Mesodermal cell (in vitro differentiated cells): ENCODE results near the gene STIP1. TPM values are rescaled to one million over a fixed set of nuclear protein-coding genes. Genes with fewer than 3 reads are reported as not detected.

Experiments used
- H3K27ac ChIP-seq: 2 replicates; pipeline ENCODE4 v1.7.0; 2013; ENCODE audit warnings: mild to moderate bottlenecking, low read depth, low read length, moderate library complexity; ENCODE audit not compliant: severe bottlenecking
- H3K36me3 ChIP-seq: 2 replicates; pipeline ENCODE4 v1.7.1; 2013; ENCODE audit warnings: mild to moderate bottlenecking, low read length, moderate library complexity; ENCODE audit not compliant: control insufficient read depth, insufficient read depth
- H3K4me1 ChIP-seq: one replicate; pipeline ENCODE4 v1.7.1; 2013; ENCODE audit warnings: mild to moderate bottlenecking, low read length; ENCODE audit not compliant: insufficient read depth, control insufficient read depth, poor library complexity, severe bottlenecking
- H3K4me3 ChIP-seq: 2 replicates; pipeline ENCODE4 v1.7.0; 2013; ENCODE audit warnings: low read length, control low read depth, mild to moderate bottlenecking; ENCODE audit not compliant: insufficient read depth, poor library complexity, severe bottlenecking; ENCODE audit errors: extremely low read depth
- H3K9me3 ChIP-seq: 2 replicates; pipeline ENCODE4 v1.7.1; 2013; ENCODE audit warnings: mild to moderate bottlenecking, low read length, moderate library complexity; ENCODE audit not compliant: control insufficient read depth
- WGBS, 2 experiments: methylation state at CpG; one replicate each; pipeline ENCODE4 v1.1.5; 2013; ENCODE audit warnings: missing lambda C conversion rate in 2 of 2; ENCODE audit not compliant: insufficient coverage in 2 of 2; 5-methylcytosine and 5-hydroxymethylcytosine counted together
- polyA plus RNA-seq, 2 experiments: library from polyadenylated mRNA; stranded (reverse); fragments of 50-300 nt; gene quantifications; one replicate each; pipeline ENCODE4 v1.2.3, GENCODE V29; 2013

The STIP1 gene
- 235 TPM for polyA plus RNA-seq (2013, experiment 1 of 2)
- polyA plus RNA-seq (2013, experiment 2 of 2): 216 TPM

- H3K36me3 ChIP-seq: peaks cover 29% of the 10 kb centered on the region
- H3K27ac ChIP-seq: peak within 1 kb of the TSS; percentile 95
- H3K9me3 ChIP-seq: no peaks in the 10 kb centered on the region
- H3K4me3 ChIP-seq: peak within 1 kb of the TSS; percentile 64
- H3K4me1 ChIP-seq: peaks cover 15% of the 10 kb centered on the region
- WGBS, 2 experiments: 1% methylated on average over 46 to 50 of the region's 74 CpGs
Measured at GRCh38 chr11:64185693-64186491, at the start of gene STIP1. TSS of gene STIP1 (plus strand) at chr11:64186171. CDS start at chr11:64186262, 91 bp downstream.

GRCh38 chr11:64136765-64137441, 49.1 kb upstream of the STIP1 start:
- Histone ChIP-seq H3K9me3 (no peaks in the 10 kb centered on the region), H3K27ac (no peak overlapping the region), H3K4me1 (peaks cover 13% of the 10 kb centered on the region), H3K4me3 (no peak overlapping the region), H3K36me3 (no peaks in the 10 kb centered on the region)
- 60 to 71% methylated on average over 14 to 15 of the region's 17 CpGs for WGBS, 2 experiments

- H3K36me3 ChIP-seq: no peaks in the 10 kb centered on the region
- WGBS, 2 experiments: 84 to 85% methylated on average over 8 to 16 of the region's 16 CpGs
- H3K9me3 ChIP-seq: no peaks in the 10 kb centered on the region
- H3K4me3 ChIP-seq: no peak overlapping the region
- H3K27ac ChIP-seq: no peak overlapping the region
- no peaks in the 10 kb centered on the region for H3K4me1 ChIP-seq
Measured at GRCh38 chr11:64138398-64138797, 47.6 kb upstream of the STIP1 start.

- 94 to 95% methylated on average over 12 to 13 of the region's 15 CpGs for WGBS, 2 experiments
- Histone ChIP-seq H3K36me3 (no peaks in the 10 kb centered on the region), H3K9me3 (no peaks in the 10 kb centered on the region), H3K4me1 (no peaks in the 10 kb centered on the region), H3K27ac (no peak overlapping the region), H3K4me3 (no peak overlapping the region)
Measured at GRCh38 chr11:64139049-64139448, 46.9 kb upstream of the STIP1 start.

- H3K27ac ChIP-seq: no peak overlapping the region
- 91 to 92% methylated on average over 8 of the region's 8 CpGs for whole genome bisulfite sequencing, 2 experiments
- no peak overlapping the region for H3K4me3 ChIP-seq
- no peaks in the 10 kb centered on the region for H3K9me3 ChIP-seq
- H3K36me3 ChIP-seq: no peaks in the 10 kb centered on the region
- no peaks in the 10 kb centered on the region for H3K4me1 ChIP-seq
Measured at GRCh38 chr11:64140082-64140481, 45.9 kb upstream of the STIP1 start.

- no peak overlapping the region for H3K27ac ChIP-seq
- H3K4me3 ChIP-seq: no peak overlapping the region
- no peaks in the 10 kb centered on the region for H3K36me3 ChIP-seq
- H3K4me1 ChIP-seq: no peaks in the 10 kb centered on the region
- 86 to 93% methylated on average over 16 to 21 of the region's 21 CpGs for WGBS, 2 experiments
- H3K9me3 ChIP-seq: no peaks in the 10 kb centered on the region
Measured at GRCh38 chr11:64141081-64141783, 44.7 kb upstream of the STIP1 start.

GRCh38 chr11:64144587-64145472, 41.1 kb upstream of the STIP1 start:
- H3K36me3 ChIP-seq: no peaks in the 10 kb centered on the region
- H3K27ac ChIP-seq: no peak overlapping the region
- 93 to 95% methylated on average over 37 to 38 of the region's 41 CpGs for WGBS, 2 experiments
- H3K4me1 ChIP-seq: no peaks in the 10 kb centered on the region
- H3K4me3 ChIP-seq: no peak overlapping the region
- no peaks in the 10 kb centered on the region for H3K9me3 ChIP-seq

- Histone ChIP-seq H3K27ac (no peak overlapping the region), H3K9me3 (no peaks in the 10 kb centered on the region), H3K4me3 (no peak overlapping the region), H3K4me1 (no peaks in the 10 kb centered on the region), H3K36me3 (no peaks in the 10 kb centered on the region)
- WGBS, 2 experiments: 73 to 78% methylated on average over 17 to 19 of the region's 22 CpGs
Measured at GRCh38 chr11:64146036-64146955, 39.7 kb upstream of the STIP1 start.

GRCh38 chr11:64148226-64148916, 37.6 kb upstream of the STIP1 start:
- no peaks in the 10 kb centered on the region for H3K9me3 ChIP-seq
- WGBS, 2 experiments: 34 to 45% methylated on average over 6 to 9 of the region's 19 CpGs
- H3K36me3 ChIP-seq: no peaks in the 10 kb centered on the region
- H3K4me1 ChIP-seq: no peaks in the 10 kb centered on the region
- H3K4me3 ChIP-seq: no peak overlapping the region
- H3K27ac ChIP-seq: no peak overlapping the region
